GM12878 (cell line): ENCODE data around the gene PACS1. TPM values are rescaled to one million over a fixed set of nuclear protein-coding genes. Genes with fewer than 3 reads are reported as not detected.
A peak's percentile ranks its signal among the peaks of the same experiment; 100 is the strongest.

Experiments used
- ATAC-seq: fragments of 200-7000 bp; cut with Tn5 transposase; 3 replicates; pipeline ENCODE4 v1.9.1; 2020; ENCODE audit warnings: mild to moderate bottlenecking, moderate library complexity
- BruUV-seq: library from RNA; stranded (reverse); fragments of 400-500 nt; replicated peaks from 2 replicates; lab custom pipeline; 2021; lab: Mats Ljungman, UMichigan
- CTCF ChIA-PET: fragments of 300-600 bp; sonication (Branson Sonifier 250); formaldehyde crosslinking; extraction: SDS; loops from one replicate; lab custom pipeline; 2021; ENCODE audit warnings: inconsistent platforms; lab: Yijun Ruan, JAX
- POLR2A ChIA-PET: fragments of 350-600 bp; formaldehyde crosslinking; extraction: SDS; loops from one replicate; lab custom pipeline; 2021; ENCODE audit warnings: inconsistent platforms; lab: Charles Lee
- RAD21 ChIA-PET: fragments of 300-600 bp; sonication (Branson Sonifier 250); formaldehyde crosslinking; loops from one replicate; lab custom pipeline; 2023; ENCODE audit warnings: antibody characterized with exemption; ENCODE audit not compliant: unreplicated experiment; lab: Charles Lee
- SMC1A ChIA-PET: fragments of 300-600 bp; sonication (Branson Sonifier 250); formaldehyde crosslinking; loops from one replicate; lab custom pipeline; 2023; ENCODE audit not compliant: unreplicated experiment, uncharacterized antibody; lab: Charles Lee
- DNase-seq: peaks from one replicate; pipeline ENCODE4 v3.0.0-alpha.2; 2011; ENCODE audit warnings: low read depth, low spot score
- FAIRE-seq: peaks from 3 replicates; lab custom pipeline; 2011; peaks lifted over from hg19 to GRCh38; lab: Jason Lieb, UNC
- H2AFZ ChIP-seq: 2 replicates; pipeline ENCODE4 v1.6.0; 2011; ENCODE audit warnings: low read depth, low read length, control low read depth; ENCODE audit not compliant: control insufficient read depth
- H3K27ac ChIP-seq: 2 replicates; pipeline ENCODE4 v1.5.1; 2011; ENCODE audit warnings: control low read depth; ENCODE audit not compliant: control insufficient read depth, insufficient read depth
- H3K27me3 ChIP-seq, 2 experiments: replicated peaks in 1 of 2; 2 replicates each; pipeline versions ENCODE4 v1.6.0 to v1.6.1; 2011; ENCODE audit warnings: low read length in 1 of 2; ENCODE audit not compliant: control insufficient read depth in 2 of 2, insufficient read depth in 2 of 2
- H3K36me3 ChIP-seq, 2 experiments: 2 replicates each; pipeline ENCODE4 v1.5.1; 2011; ENCODE audit warnings: low read length in 1 of 2; ENCODE audit not compliant: control insufficient read depth in 2 of 2, insufficient read depth in 2 of 2
- H3K4me1 ChIP-seq: 2 replicates; pipeline ENCODE4 v1.6.1; 2011; ENCODE audit warnings: mild to moderate bottlenecking, low read length, moderate library complexity, mixed read lengths; ENCODE audit not compliant: control insufficient read depth, insufficient read depth
- H3K4me2 ChIP-seq: 2 replicates; pipeline ENCODE4 v1.6.0; 2011; ENCODE audit warnings: control low read depth; ENCODE audit not compliant: control insufficient read depth, insufficient read depth
- H3K4me3 ChIP-seq: fragments of 200-600 bp; sonication (generic); 2 replicates; pipeline ENCODE4 v1.5.1; 2016
- H3K79me2 ChIP-seq: 2 replicates; pipeline ENCODE4 v1.6.0; 2011; ENCODE audit warnings: low read length; ENCODE audit not compliant: control insufficient read depth, insufficient read depth
- H3K9ac ChIP-seq: 2 replicates; pipeline ENCODE4 v1.8.0; 2011; ENCODE audit warnings: low read length, control low read depth, mixed read lengths; ENCODE audit not compliant: control insufficient read depth, insufficient read depth
- H3K9me3 ChIP-seq: replicated peaks from 3 replicates; pipeline ENCODE4 v1.5.1; 2011; ENCODE audit warnings: mild to moderate bottlenecking, low read length; ENCODE audit not compliant: control insufficient read depth, insufficient read depth
- H4K20me1 ChIP-seq: 2 replicates; pipeline ENCODE4 v1.6.0; 2011; ENCODE audit not compliant: control insufficient read depth, insufficient read depth
- CBFB ChIP-seq: IDR thresholded peaks from 2 replicates; pipeline ENCODE4 v1.6.1; 2016; ENCODE audit warnings: antibody characterized with exemption, low read depth
- HCFC1 ChIP-seq: fragments of 150-350 bp; IDR thresholded peaks from 2 replicates; pipeline ENCODE4 v1.6.1; 2014; ENCODE audit warnings: low read length
- MEF2A ChIP-seq: IDR thresholded peaks from 2 replicates; pipeline ENCODE4 v1.6.1; 2011; ENCODE audit warnings: low read depth, mild to moderate bottlenecking, low read length, moderate library complexity; ENCODE audit not compliant: insufficient read depth
- NFIC ChIP-seq: IDR thresholded peaks from 2 replicates; pipeline ENCODE4 v1.6.1; 2012; ENCODE audit warnings: low read depth, mild to moderate bottlenecking, inconsistent platforms, low read length, moderate library complexity
- RUNX3 ChIP-seq: IDR thresholded peaks from 2 replicates; pipeline ENCODE4 v1.6.1; 2012; ENCODE audit warnings: low read length, inconsistent platforms
- TCF3 ChIP-seq: IDR thresholded peaks from 2 replicates; pipeline ENCODE4 v1.6.1; 2012; ENCODE audit warnings: low read depth, mild to moderate bottlenecking, low read length, borderline replicate concordance; ENCODE audit not compliant: insufficient read depth
- WGBS: methylation state at CpG from one replicate; pipeline ENCODE4 v1.1.6; 2016; ENCODE audit warnings: low lambda C conversion rate; ENCODE audit not compliant: insufficient replicate concordance, insufficient coverage; ENCODE audit errors: missing lambda C conversion rate; 5-methylcytosine and 5-hydroxymethylcytosine counted together
- in situ Hi-C: fragments of 300-500 bp; cut with MboI; formaldehyde crosslinking; loops from 9 replicates; pipeline ENCODE4 v1.14.3; 2018; ENCODE audit warnings: mixed read lengths
- intact Hi-C: fragments of 100-400 bp; cut with micrococcal nuclease; formaldehyde crosslinking; loops from one replicate; pipeline ENCODE4 v1.14.2; 2022; ENCODE audit not compliant: unreplicated experiment
- polyA plus RNA-seq, 11 experiments: library from polyadenylated mRNA; depleted of rRNA in 4 of 11; unstranded in 6 of 11; stranded (reverse) in 5 of 11; fragments of >200 nt; fragmentation: Nextera tagmentation in 4 of 11; fragmentation: Illumina TruSeq in 1 of 11; extraction: Ambion mirVana in 4 of 11; extraction: Trizol in 1 of 11; gene quantifications; 1 replicate in 1 of 11; 2 replicates in 10 of 11; pipeline versions ENCODE4 v1.2.1 to v1.2.3, GENCODE V29; 2011 to 2016; ENCODE audit warnings: inconsistent platforms in 2 of 11, missing spikeins in 2 of 11, low read depth in 1 of 11
- total RNA-seq, 4 experiments: library from RNA; depleted of rRNA in 3 of 4; stranded (reverse); fragments of >200 nt in 3 of 4; fragmentation: Illumina TruSeq in 1 of 4; extraction: Trizol in 1 of 4; gene quantifications; 2 replicates each; pipeline versions ENCODE4 v1.2.1 to v1.2.3, GENCODE V29; 2013 to 2021

The PACS1 gene
- total and polyA plus RNA-seq, 10 of the 15 experiments (the other 5 are each of a cell fraction or from before 2014, with no cell fraction given), result 1.1 to 74.3 (median 17.9) TPM

GRCh38 chr11:66150140-66150539, 80.1 kb downstream of the PACS1 start:
- CTCF ChIA-PET, result interaction anchor here (1.0 to 3.1 kb wide), 6 partner anchors 10 to 16 kb away, joined by 3 to 14 read pairs (median 11); no protein-coding TSS in a partner anchor
- peak overlapping the region; percentile 53 for H3K4me2 ChIP-seq
- no peaks in the 10 kb centered on the region for H3K27me3 ChIP-seq
- 2% methylated on average over 2 of the region's 2 CpGs for WGBS
- no peak for FAIRE-seq
- peaks cover 0 to 6% of the 10 kb centered on the region in 2 experiments; a peak in 3 of 4 replicates for H3K36me3 ChIP-seq
- no TSS peak for BruUV-seq
- SMC1A ChIA-PET, result interaction anchor here (0.6 to 4.7 kb wide), 18 partner anchors 9 to 139 kb away, joined by 3 to 27 read pairs (median 3); partner anchors contain the start of gene YIF1A
- H2AFZ ChIP-seq, result no peak overlapping the region
- DNase-seq, result no peak
- intact Hi-C loops (no loop called here), in situ Hi-C loops (no loop called here)
- RAD21 ChIA-PET, result interaction anchor here (0.6 to 2.7 kb wide), 8 partner anchors 8 to 99 kb away, joined by 3 to 21 read pairs (median 4); no protein-coding TSS in a partner anchor
- no peak overlapping the region for H3K9ac ChIP-seq
- H3K27ac ChIP-seq, result peak overlapping the region; percentile 31; the same call in 1 of the 2 replicates
- no peak overlapping the region for H3K4me3 ChIP-seq
- H3K4me1 ChIP-seq, result peaks cover 27% of the 10 kb centered on the region
- POLR2A ChIA-PET, result interaction anchor here (0.8 to 2.1 kb wide), 5 partner anchors 9 to 23 kb away, joined by 3 to 12 read pairs (median 6); no protein-coding TSS in a partner anchor
- H3K79me2 ChIP-seq, result no peaks in the 10 kb centered on the region; the same call in none of the 2 replicates
- no peaks in the 10 kb centered on the region for H4K20me1 ChIP-seq
- peaks cover 10% of the 10 kb centered on the region for H3K9me3 ChIP-seq
- TF ChIP-seq CBFB, result no peak
- no peak for TF ChIP-seq HCFC1
- TF ChIP-seq MEF2A, result peak; percentile 17; the same call in 1 of the 2 replicates
- ATAC-seq, result peak; percentile 42

GRCh38 chr11:66150725-66151124, 80.7 kb downstream of the PACS1 start:
- H3K27ac ChIP-seq, result peak overlapping the region; percentile 31
- TF ChIP-seq TCF3 (no peak), NFIC (0 out of 2 replicates have a peak, but pooled peaks have one; percentile 9), RUNX3 (peak; percentile 30)
- H3K9ac ChIP-seq, result no peak overlapping the region
- ATAC-seq, result peak; percentile 51; the same call in 2 of the 3 replicates
- in situ Hi-C loops, result no loop called here
- H3K4me1 ChIP-seq, result peaks cover 27% of the 10 kb centered on the region
- ChIA-PET POLR2A (interaction anchor here (0.7 to 2.1 kb wide), 8 partner anchors 8 to 71 kb away, joined by 3 to 12 read pairs (median 4); no protein-coding TSS in a partner anchor), RAD21 (interaction anchor here (0.6 to 2.7 kb wide), 10 partner anchors 8 to 100 kb away, joined by 3 to 21 read pairs (median 4); no protein-coding TSS in a partner anchor), CTCF (interaction anchor here (1.0 to 3.1 kb wide), 8 partner anchors 9 to 82 kb away, joined by 3 to 14 read pairs (median 7); no protein-coding TSS in a partner anchor), SMC1A (interaction anchor here (0.6 to 4.7 kb wide), 19 partner anchors 9 to 138 kb away, joined by 3 to 27 read pairs (median 3); partner anchors contain the start of gene YIF1A)
- no peak for FAIRE-seq
- no peaks in the 10 kb centered on the region for H4K20me1 ChIP-seq
- intact Hi-C loops, result no loop called here
- DNase-seq, result no peak
- no peak overlapping the region for H2AFZ ChIP-seq
- no peak overlapping the region for H3K4me3 ChIP-seq
- H3K36me3 ChIP-seq, result peaks cover 0 to 4% of the 10 kb centered on the region in 2 experiments; a peak in 1 of 4 replicates
- no peak overlapping the region; the same call in 1 of the 2 replicates for H3K4me2 ChIP-seq
- H3K79me2 ChIP-seq, result no peaks in the 10 kb centered on the region; the same call in none of the 2 replicates
- peaks cover 7% of the 10 kb centered on the region for H3K9me3 ChIP-seq
- H3K27me3 ChIP-seq, result no peaks in the 10 kb centered on the region
- BruUV-seq, result no TSS peak
